ENCODE data around the gene CDR2. TPM values are rescaled to one million over a fixed set of nuclear protein-coding genes. Genes with fewer than 3 reads are reported as not detected.

Gene CDR2
- total and polyA plus RNA-seq, 7 donors, result 14.6 to 32.3 (median 22.5) TPM

DNA sequence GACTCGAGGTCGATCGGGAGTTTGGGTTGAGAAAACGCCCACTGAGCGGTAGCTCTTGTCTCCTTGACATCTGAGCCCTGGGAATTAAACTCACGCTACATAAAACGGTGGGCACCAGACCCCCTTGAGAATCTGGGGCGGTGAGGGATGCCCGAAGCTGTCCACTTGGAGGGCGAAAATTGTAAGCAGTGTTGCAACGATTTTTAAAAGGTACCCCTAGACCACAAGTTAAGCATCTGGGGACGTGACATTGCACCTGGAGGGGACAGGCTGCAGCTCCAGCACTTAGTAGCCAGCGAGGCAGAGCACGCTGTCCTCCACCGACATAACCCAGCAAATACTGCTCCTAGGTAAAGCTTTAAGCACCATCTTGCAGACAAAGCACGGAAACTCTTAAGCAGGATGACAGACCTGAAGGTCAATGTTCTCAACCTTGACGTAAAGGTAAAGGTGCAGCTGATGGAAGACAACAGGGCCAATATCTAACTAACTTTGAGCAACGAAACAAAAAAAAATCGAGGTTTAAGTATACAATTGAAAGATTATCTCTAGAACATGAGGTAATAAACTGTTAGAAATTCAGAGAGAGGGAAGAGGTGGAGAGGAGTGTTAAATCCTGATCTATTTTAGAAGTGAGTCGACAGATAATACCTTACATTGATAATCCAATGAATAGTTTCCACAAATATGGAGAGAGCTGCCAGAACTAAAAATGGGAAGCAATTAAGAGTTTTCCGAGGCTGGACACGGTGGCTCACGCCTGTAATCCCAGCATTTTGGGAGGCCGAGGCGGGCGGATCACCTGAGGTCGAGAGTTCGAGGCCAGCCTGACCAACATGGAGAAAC lies 921 bp upstream of the CDR2 start:
- H3K27me3 ChIP-seq, result no peaks in the 10 kb centered on the region
- no peak for DNase-seq
- intact Hi-C loops (cut with DNase I), result no loop called here
- H3K4me3 ChIP-seq, result peak overlapping the region; percentile 78 to 95 (median 78)
- H3K4me1 ChIP-seq, result peaks cover 0 to 39% (median 36%) of the 10 kb centered on the region in 4 donors
- no peaks in the 10 kb centered on the region for H3K9me3 ChIP-seq
- H3K27ac ChIP-seq, result peak overlapping the region; percentile 91 to 95 (median 94)
- TF ChIP-seq, protein P1, sequence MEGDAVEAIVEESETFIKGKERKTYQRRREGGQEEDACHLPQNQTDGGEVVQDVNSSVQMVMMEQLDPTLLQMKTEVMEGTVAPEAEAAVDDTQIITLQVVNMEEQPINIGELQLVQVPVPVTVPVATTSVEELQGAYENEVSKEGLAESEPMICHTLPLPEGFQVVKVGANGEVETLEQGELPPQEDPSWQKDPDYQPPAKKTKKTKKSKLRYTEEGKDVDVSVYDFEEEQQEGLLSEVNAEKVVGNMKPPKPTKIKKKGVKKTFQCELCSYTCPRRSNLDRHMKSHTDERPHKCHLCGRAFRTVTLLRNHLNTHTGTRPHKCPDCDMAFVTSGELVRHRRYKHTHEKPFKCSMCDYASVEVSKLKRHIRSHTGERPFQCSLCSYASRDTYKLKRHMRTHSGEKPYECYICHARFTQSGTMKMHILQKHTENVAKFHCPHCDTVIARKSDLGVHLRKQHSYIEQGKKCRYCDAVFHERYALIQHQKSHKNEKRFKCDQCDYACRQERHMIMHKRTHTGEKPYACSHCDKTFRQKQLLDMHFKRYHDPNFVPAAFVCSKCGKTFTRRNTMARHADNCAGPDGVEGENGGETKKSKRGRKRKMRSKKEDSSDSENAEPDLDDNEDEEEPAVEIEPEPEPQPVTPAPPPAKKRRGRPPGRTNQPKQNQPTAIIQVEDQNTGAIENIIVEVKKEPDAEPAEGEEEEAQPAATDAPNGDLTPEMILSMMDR (IDR thresholded peaks at IDR 0.05), result no peak
- TF ChIP-seq POLR2AphosphoS5 (IDR thresholded peaks at IDR 0.05), result no peak
- TF ChIP-seq POLR2A (IDR thresholded peaks at IDR 0.05), result no peak
- TF ChIP-seq EP300 (IDR thresholded peaks at IDR 0.05), result no peak
- no peaks in the 10 kb centered on the region for H3K36me3 ChIP-seq
- WGBS, 2 donors, result 32 to 37% methylated on average over 28 of the region's 28 CpGs

DNA sequence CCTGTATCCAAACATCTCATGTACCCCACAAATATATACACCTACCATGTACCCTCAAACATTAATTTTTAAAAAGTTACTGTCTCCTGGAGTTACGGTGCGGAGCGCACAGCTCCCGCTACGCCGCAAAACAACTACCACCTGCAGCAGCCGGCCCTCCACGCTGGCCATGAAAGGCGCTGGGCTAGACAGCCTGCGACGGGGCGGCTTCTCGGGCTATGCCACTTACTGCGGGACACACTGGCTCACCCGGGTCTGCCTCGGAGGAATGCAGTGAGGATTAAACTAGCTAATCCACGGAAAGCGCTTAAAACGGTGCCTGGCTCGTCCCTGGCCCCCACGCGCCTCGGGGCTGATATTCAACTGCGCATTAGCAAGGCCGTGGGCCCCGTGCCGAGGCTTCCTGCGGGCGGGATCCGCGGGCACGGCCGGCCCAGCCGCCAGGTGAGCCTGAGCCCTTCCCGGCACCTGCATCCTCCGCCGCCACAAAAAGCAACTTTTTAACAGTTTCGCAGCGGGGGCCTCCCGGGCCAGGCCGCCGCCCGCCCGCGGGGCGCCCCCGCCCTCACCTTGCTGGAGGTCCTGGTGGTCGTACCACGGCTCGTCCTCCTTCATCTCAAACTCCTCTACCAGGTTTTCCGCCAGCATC lies 633 bp downstream of the CDR2 start:
- Histone ChIP-seq H3K27me3 (no peaks in the 10 kb centered on the region), H3K4me1 (peaks cover 0 to 55% (median 50%) of the 10 kb centered on the region in 4 donors), H3K36me3 (no peaks in the 10 kb centered on the region), H3K4me3 (peak overlapping the region; percentile 78 to 95 (median 78)), H3K9me3 (no peaks in the 10 kb centered on the region), H3K27ac (peak overlapping the region; percentile 91 to 95 (median 94))
- intact Hi-C loops (cut with DNase I), result loop anchor here (5.0 kb wide), 1 partner anchor 181 kb away; no protein-coding TSS in a partner anchor
- peak in 2 of 4 donors; percentile 33 to 35 for TF ChIP-seq POLR2AphosphoS5 (IDR thresholded peaks at IDR 0.05)
- TF ChIP-seq, protein P1 (IDR thresholded peaks at IDR 0.05), result no peak
- WGBS, 2 donors, result 1 to 2% methylated on average over 51 of the region's 51 CpGs
- DNase-seq, result peak; percentile 79

DNA sequence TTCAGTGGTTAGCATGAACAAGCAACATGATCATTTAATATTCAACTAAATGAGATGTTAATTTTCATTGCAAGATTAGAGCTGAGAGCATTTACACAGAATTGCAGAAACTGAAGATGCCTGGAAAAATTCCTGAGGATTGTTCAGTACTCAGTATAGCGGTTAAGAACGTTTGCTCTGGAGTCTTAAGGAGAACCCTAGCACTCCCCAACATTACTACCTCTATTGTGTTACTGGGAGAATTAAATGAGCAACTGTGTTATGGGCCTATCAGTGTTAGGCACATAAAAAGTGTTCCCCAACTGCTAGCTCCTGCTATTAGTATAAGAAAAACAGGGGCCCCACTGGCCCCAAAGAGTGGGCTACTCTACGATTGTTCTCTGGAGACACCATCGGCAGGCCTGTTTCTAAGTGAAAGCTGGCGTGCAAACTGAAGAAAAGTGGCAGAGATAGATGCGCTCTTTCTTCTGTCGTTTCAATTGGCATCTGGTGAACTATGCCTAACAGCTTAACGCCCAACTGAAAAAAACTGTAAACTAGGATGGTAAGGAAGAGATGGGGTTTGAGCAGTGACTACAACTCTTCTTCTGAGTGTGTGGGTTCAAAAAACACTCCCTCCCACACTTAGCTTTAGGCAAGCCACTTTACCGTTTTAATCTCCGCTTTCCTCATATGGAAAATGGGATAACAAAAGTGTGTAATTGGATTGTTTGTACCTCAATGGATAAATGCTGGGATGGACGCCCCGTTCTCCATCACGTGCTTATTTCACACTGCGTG lies 1.3 kb downstream of the CDR2 start:
- peak overlapping the region; percentile 91 to 95 (median 94) for H3K27ac ChIP-seq
- H3K27me3 ChIP-seq, result no peaks in the 10 kb centered on the region
- WGBS, 2 donors, result 45 to 54% methylated on average over 14 of the region's 14 CpGs
- no peaks in the 10 kb centered on the region for H3K36me3 ChIP-seq
- TF ChIP-seq POLR2A (IDR thresholded peaks at IDR 0.05) (no peak), POLR2AphosphoS5 (IDR thresholded peaks at IDR 0.05) (no peak), EP300 (IDR thresholded peaks at IDR 0.05) (no peak)
- TF ChIP-seq, protein P1 (IDR thresholded peaks at IDR 0.05), result no peak
- intact Hi-C loops (cut with DNase I), result loop anchor here (5.0 kb wide), 1 partner anchor 181 kb away; no protein-coding TSS in a partner anchor
- H3K4me1 ChIP-seq, result peaks cover 0 to 62% (median 58%) of the 10 kb centered on the region in 4 donors
- DNase-seq, result no peak
- H3K4me3 ChIP-seq, result peak overlapping the region; percentile 78 to 95 (median 78)
- no peaks in the 10 kb centered on the region for H3K9me3 ChIP-seq

DNA sequence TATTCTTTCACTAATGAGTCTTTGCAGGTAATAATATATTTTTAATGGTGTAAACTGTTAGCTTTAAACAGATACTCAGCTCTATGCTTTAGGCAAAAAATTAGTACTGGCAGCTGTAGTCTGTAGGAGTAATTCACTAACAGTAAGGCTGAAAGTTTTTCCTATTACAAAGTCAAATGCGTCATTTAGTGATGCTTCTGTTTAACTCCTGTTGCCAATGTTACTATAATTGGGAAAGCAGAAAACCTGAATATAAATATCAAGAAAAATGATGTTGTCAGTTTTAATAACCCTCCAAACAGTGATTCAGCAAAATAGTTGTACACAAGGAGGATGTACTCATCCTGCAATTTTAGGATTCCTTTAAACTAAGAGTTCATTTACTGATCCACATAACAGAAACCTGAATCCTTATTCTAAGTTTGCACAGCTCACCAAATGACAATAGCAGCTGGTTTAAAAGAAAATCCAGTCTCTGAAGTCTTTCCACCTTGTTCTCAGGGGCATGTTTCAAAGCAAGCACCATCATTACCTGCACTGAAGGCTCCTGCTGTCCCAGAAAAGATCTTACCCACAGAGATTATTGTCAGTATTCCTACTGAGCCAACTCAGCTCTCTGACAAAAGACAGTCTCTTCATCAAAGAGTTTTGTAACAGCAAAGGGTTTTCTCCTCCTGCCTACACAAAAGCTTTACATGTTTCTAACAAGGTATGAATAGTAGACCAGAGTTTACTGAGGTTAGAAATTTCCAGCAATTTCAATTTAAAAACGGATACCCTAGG lies 4.2 kb downstream of the CDR2 start:
- peaks cover 0 to 83% (median 77%) of the 10 kb centered on the region in 4 donors for H3K4me1 ChIP-seq
- H3K36me3 ChIP-seq, result no peaks in the 10 kb centered on the region
- no peak overlapping the region for H3K4me3 ChIP-seq
- 74 to 76% methylated on average over 2 of the region's 2 CpGs for WGBS, 2 donors
- intact Hi-C loops (cut with DNase I), result loop anchor here (5.0 kb wide), 1 partner anchor 178 kb away; no protein-coding TSS in a partner anchor
- H3K9me3 ChIP-seq, result no peaks in the 10 kb centered on the region
- TF ChIP-seq POLR2A (IDR thresholded peaks at IDR 0.05) (no peak), EP300 (IDR thresholded peaks at IDR 0.05) (peak; percentile 80 to 97 (median 90)), POLR2AphosphoS5 (IDR thresholded peaks at IDR 0.05) (peak; percentile 72 to 89 (median 79))
- TF ChIP-seq, protein P1 (IDR thresholded peaks at IDR 0.05), result no peak
- peak overlapping the region; percentile 91 to 95 (median 94) for H3K27ac ChIP-seq
- DNase-seq, result no peak
- no peaks in the 10 kb centered on the region for H3K27me3 ChIP-seq
